ENCODE measurements around the gene BEGAIN. TPM values are rescaled to one million over a fixed set of nuclear protein-coding genes. Genes with fewer than 3 reads are reported as not detected.

The BEGAIN gene
- total and polyA plus RNA-seq, 8 donors, result 0.31 to 1.1 (median 0.83) TPM; not detected in 4

- no peak overlapping the region for H3K27ac ChIP-seq
- H3K4me3 ChIP-seq, result no peak overlapping the region
- DNase-seq, result no peak
- H3K27me3 ChIP-seq, result peaks cover 0 to 57% (median 0%) of the 10 kb centered on the region in 3 donors
- intact Hi-C loops (cut with DNase I; ENCODE audit: low total_unique reads), result no loop called here
- H3K36me3 ChIP-seq, result no peaks in the 10 kb centered on the region
- H3K4me1 ChIP-seq, result peaks cover 0 to 6% (median 0%) of the 10 kb centered on the region in 4 donors
- no peaks in the 10 kb centered on the region for H3K9me3 ChIP-seq
- TF ChIP-seq, protein P1, sequence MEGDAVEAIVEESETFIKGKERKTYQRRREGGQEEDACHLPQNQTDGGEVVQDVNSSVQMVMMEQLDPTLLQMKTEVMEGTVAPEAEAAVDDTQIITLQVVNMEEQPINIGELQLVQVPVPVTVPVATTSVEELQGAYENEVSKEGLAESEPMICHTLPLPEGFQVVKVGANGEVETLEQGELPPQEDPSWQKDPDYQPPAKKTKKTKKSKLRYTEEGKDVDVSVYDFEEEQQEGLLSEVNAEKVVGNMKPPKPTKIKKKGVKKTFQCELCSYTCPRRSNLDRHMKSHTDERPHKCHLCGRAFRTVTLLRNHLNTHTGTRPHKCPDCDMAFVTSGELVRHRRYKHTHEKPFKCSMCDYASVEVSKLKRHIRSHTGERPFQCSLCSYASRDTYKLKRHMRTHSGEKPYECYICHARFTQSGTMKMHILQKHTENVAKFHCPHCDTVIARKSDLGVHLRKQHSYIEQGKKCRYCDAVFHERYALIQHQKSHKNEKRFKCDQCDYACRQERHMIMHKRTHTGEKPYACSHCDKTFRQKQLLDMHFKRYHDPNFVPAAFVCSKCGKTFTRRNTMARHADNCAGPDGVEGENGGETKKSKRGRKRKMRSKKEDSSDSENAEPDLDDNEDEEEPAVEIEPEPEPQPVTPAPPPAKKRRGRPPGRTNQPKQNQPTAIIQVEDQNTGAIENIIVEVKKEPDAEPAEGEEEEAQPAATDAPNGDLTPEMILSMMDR (IDR thresholded peaks at IDR 0.05), result no peak
- TF ChIP-seq POLR2AphosphoS5 (IDR thresholded peaks at IDR 0.05) (no peak), EP300 (IDR thresholded peaks at IDR 0.05) (no peak), POLR2A (IDR thresholded peaks at IDR 0.05) (no peak)
- 64 to 85% (median 74%) methylated on average over 22 to 24 of the region's 24 CpGs for WGBS, 5 donors
Measured at GRCh38 chr14:100555436-100556139, 31.6 kb downstream of the BEGAIN start.

DNA sequence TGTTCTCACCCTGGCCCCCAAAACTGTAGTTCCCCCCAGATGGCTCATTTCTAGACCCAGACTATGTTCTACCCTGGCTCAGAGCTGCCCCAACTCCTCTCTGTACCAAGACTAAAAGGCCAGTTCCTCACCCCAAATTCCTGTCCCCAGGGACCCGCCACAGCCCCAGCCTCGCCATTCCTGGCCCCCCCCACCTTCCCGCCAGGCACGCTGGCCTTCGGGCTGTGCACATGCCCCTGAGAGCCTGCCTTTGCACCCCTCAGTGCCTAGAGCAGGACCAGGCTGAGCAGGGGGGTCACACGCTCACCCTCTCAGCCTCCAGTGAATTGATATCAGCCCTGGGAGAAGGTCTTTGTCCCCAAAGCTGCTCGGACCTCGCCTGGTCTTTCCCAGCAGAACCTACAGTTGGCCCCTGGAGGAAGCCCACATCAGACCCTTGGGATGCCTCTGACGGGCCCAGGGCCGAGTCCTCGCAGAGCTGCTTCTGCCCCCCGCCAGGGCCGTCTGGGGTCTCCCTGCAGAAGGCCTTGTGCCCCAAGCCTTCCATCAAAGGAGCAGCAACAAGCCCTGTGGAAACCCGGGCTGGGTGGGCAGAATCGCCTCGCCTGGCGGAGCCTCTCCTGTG is 32.4 kb downstream of the BEGAIN start:
- intact Hi-C loops (cut with DNase I; ENCODE audit: low total_unique reads), result no loop called here
- DNase-seq, result no peak
- Histone ChIP-seq H3K27ac (no peak overlapping the region), H3K36me3 (no peaks in the 10 kb centered on the region), H3K27me3 (peaks cover 0 to 50% (median 0%) of the 10 kb centered on the region in 3 donors), H3K4me1 (peaks cover 0 to 6% (median 0%) of the 10 kb centered on the region in 4 donors), H3K4me3 (no peak overlapping the region), H3K9me3 (no peaks in the 10 kb centered on the region)
- 86 to 92% (median 87%) methylated on average over 11 to 17 of the region's 17 CpGs for WGBS, 5 donors
- TF ChIP-seq POLR2AphosphoS5 (IDR thresholded peaks at IDR 0.05), result no peak
- TF ChIP-seq, protein P1 (IDR thresholded peaks at IDR 0.05), result no peak
- TF ChIP-seq POLR2A (IDR thresholded peaks at IDR 0.05), result no peak
- TF ChIP-seq EP300 (IDR thresholded peaks at IDR 0.05), result no peak

DNA sequence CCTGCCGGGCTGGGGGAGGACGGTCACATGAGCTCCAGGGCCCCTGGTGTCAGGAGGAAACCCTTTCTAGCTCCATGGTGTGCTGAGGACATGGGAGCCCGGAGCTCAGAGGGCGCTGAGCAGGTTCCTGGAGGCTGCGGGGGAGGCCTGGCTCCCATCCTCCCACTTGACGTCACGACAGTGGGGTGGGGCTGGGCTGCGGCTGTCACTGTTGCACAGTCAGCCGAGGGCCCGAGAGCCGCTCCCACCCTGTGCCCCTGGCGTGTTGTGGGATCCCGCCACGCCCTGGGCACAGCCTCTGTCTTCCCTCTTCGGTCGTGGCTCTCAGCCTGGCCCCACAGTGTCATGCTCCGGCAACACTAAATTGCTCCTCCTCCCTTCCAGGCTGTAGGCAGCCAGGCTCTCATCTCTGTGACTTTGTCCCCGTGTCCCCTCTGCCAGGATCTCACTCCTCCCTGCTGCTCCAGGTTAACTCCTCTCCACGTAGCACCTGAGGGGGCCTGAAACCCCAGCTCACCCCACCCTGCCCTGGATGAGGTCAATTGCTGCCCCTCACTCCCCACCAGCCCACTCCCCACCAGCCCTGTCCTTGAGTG is 33.0 kb downstream of the BEGAIN start:
- H3K27me3 ChIP-seq, result peaks cover 0 to 53% (median 0%) of the 10 kb centered on the region in 3 donors
- H3K4me1 ChIP-seq, result peaks cover 0 to 6% (median 0%) of the 10 kb centered on the region in 4 donors
- no peaks in the 10 kb centered on the region for H3K9me3 ChIP-seq
- no peak for TF ChIP-seq POLR2AphosphoS5 (IDR thresholded peaks at IDR 0.05)
- TF ChIP-seq EP300 (IDR thresholded peaks at IDR 0.05), result no peak
- TF ChIP-seq, protein P1 (IDR thresholded peaks at IDR 0.05), result no peak
- TF ChIP-seq POLR2A (IDR thresholded peaks at IDR 0.05), result no peak
- H3K27ac ChIP-seq, result no peak overlapping the region
- WGBS, 5 donors, result 26 to 62% (median 39%) methylated on average over 7 to 19 of the region's 19 CpGs
- H3K36me3 ChIP-seq, result no peaks in the 10 kb centered on the region
- intact Hi-C loops (cut with DNase I; ENCODE audit: low total_unique reads), result no loop called here
- peak; percentile 62 to 73 for DNase-seq
- H3K4me3 ChIP-seq, result no peak overlapping the region

GRCh38 chr14:100553471-100553870 is 33.7 kb downstream of the BEGAIN start:
- intact Hi-C loops (cut with DNase I; ENCODE audit: low total_unique reads), result no loop called here
- no peak for TF ChIP-seq POLR2A (IDR thresholded peaks at IDR 0.05)
- no peak for TF ChIP-seq POLR2AphosphoS5 (IDR thresholded peaks at IDR 0.05)
- TF ChIP-seq, protein P1 (IDR thresholded peaks at IDR 0.05), result no peak
- TF ChIP-seq EP300 (IDR thresholded peaks at IDR 0.05), result no peak
- Histone ChIP-seq H3K36me3 (no peaks in the 10 kb centered on the region), H3K4me1 (peaks cover 0 to 9% (median 3%) of the 10 kb centered on the region in 4 donors), H3K27ac (no peak overlapping the region), H3K27me3 (peaks cover 0 to 46% (median 0%) of the 10 kb centered on the region in 3 donors), H3K9me3 (no peaks in the 10 kb centered on the region), H3K4me3 (no peak overlapping the region)
- WGBS, 5 donors, result 83 to 93% (median 87%) methylated on average over 4 to 5 of the region's 5 CpGs
- no peak for DNase-seq
